NCI-H2196 treated with DMSO at 0.1 percent for 48 hours (cell line): Measurements from ENCODE around the gene FIGNL1.
"Not testable (repeated sequence)": the region's sequence is repeated elsewhere in the genome, so short reads cannot be mapped to it uniquely, and the experiment has no call there.

Experiments used
- DNase-seq: peaks from one replicate; lab custom pipeline; 2025; ENCODE audit not compliant: unreplicated experiment; lab: John Stamatoyannopoulos, UW

The FIGNL1 gene

DNA sequence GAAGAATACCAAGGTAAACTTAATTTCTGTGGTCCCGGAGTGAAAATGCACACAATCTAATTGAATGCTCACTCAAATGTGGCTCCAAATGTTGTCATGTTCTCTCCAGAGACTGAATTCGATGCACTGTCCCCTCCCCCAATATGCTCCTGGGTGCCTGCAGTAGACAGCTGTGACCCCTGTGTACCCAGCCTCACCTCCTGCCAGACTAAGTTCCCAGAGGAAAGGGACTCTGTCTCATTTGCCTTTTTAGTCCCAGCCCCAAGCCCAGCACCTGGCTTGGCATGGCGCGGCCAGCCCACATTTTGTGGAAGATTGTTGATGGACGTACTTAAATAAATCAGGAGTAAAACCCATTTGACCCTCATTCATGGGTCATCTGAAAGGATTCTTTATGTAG is 21.8 kb upstream of the FIGNL1 start:
- no peak for DNase-seq

DNA sequence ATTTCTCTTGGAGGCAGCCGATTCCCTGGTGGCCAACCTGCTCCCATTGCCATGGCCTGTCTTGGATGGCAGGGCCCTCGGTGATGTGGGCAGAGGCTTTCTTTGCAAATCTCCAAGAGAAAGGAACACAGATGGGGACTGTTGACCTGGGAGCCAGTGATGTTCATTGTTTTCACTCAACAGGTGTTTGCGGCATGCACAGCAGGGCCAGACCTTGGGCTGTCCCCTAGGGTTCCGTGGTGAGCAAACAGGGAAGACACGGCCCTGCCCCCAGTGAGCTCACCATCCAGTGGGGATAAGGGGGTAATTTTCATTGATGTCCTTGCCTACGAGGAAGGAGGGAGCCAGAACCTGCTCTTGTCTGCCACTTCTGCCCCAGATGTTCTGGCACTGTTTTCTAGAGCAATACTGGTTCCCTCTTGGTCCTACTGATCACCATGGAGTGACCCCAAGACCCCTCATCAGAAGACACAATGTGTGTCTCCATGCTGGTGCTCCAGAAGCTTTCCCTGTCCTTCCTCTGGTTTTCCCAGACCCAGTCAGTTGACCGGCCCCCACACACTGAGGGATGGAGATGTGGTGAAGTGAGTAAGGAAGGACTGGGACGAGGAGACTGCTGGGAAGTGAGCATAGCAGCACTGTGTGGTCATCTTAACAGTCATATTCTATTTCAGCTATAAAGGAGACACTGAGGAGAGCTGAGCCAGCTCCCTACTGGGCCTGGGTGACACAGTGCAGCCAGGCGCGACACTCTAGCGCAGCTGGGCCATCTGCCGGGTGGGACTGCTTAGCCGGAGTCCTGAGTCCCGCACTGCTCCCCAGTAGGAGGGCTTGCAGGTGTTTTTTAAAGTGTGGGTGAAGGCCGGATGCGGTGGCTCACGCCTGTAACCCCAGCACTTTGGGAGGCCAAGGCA is 20.4 kb upstream of the FIGNL1 start:
- DNase-seq: no peak

DNA sequence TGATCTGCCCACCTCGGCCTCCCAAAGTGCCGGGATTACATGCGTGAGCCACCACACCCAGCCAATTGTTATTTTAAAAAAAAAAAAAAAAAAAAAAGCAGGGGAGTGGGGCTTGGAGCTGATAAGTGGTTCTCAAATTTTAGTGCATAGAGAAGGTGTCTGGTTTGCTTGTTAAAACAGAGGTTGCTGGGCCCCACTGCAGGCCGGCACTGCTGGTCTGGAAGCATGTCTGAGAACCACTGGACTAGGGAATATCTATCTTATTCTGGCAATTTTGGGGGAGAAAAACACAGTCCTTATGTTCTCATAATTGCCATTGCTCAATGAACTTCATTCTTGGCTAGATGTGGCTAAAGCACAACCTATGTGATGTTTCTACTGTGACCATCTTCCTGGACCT is 19.0 kb upstream of the FIGNL1 start:
- DNase-seq: no peak

DNA sequence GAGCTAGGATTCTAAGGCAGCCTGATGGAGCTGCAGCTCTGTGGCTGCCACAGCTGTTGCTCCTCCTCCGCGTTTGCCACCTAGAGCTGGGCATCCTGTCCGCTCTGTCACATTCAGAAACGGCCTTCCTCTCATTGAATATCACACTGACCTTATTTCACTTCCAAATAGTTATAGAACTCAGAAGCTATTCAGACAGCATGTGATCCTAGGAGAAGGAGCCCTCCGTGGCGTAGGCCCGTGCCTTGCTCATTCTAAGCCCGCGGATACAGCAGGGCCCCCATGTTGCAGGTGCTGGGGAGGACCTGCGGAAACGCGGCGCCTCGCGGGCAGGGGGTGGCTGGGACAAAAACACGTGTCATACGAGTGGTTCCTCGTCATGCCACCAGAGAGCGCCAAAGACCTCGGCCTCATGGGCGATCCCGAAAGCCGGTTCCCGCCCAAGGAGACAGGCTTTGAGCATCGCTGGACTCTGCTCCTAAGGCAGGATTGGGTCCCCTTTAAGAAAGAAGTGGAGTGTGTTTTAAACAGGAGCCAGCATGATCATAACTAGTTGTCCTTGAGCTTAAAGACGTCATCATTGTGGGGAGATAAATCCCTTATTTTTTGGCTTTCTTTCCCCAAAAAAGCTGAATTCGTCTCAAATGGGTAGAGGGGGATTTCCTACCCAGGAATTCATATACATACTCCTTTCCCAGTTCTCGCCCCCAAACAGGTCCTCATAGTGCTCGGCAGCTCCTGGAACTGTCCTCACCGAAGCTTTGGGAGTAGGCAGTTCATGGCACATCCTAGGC is 17.9 kb upstream of the FIGNL1 start:
- DNase-seq: peak; percentile 48

DNA sequence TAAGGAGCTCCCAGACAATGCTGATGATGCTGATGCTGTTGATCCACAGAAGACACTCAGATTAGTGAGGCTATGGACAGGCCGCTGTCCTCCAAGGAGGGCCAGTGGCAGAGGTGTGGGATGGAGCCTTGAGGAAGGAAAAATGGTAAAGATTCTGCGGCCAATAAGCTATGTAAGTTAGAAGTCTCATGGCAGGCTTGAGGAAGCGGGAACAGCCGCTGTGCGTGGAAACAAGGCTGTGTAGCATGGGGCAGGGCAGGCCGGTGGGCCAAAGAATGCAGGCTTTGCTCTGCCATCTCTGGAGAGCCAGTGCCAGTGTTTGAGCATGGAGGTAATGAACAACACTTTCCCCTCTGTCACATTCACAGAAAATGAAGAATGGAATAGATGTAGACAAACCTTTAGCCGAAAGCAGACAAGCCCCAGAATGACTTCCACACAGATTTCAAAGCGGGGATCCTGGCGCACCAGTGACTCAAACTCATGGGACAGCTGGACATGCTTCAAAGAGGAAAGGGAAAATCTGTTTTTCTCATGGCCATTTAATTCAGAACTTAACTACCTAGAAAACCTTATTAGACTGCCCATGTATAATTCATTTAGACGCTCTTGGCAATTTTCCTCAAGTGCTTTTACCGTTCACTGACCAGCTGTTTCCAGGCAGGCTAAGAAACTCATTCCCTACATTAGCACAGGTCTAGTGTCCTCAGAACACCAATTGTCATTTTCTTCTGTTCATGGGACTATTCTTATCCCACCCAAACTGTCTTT is 16.9 kb upstream of the FIGNL1 start:
- no peak for DNase-seq

DNA sequence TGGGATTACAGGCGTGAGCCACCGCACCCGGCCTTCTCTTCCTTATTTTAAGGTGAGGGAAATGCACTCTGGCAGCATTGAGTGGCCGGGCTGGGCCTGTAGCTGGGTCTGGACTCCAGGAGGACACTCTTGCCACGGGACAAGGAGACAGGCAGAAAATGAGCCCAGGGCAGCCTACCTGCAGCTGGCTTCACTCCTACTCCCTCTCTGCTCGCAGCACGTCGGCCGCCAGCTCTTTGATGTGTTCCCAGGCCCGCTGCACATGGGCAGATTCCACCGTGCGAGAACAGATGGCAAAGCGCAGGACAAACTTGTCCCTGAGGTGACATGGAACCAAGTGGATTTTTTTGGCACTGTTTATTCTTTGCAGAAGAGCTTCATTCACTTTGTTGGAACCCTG is 12.9 kb upstream of the FIGNL1 start:
- no peak for DNase-seq

DNA sequence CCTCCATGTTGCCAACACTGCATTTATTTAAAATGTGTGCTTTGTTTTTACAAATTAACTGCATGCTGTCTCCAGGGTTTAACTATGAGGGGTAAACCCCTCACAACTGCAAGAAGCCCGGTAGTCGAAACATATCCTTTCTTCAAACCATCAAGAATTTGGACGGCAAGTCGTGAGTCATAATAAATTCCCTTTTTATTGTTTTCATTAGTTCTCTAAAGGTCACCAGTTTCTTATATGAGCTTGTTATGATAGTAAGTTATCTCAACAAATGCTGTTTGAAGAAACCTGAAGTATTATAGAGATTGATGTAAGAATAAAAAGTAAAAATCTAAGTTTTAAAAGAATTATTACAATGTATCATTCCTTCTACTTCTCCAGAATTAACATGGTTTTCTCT is 12.2 kb upstream of the FIGNL1 start:
- no peak for DNase-seq

DNA sequence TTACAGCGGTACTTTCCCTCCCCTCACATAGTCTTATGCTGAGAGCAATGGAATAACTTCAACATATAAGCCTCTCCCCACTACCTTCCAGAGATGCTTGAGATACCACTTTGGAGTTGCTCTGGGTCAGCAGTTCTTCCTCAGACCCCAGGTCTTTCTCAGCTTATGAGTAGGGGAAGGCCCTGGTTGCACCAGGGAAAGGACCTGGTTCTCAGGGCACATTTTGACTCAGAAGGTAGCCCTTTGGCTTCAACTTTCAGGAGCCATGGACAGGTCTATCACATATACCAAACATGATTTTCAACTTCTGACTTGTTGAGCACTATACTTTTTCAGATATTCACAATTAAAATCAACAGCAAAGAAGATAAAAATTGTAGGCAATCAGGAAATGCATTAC is 11.5 kb upstream of the FIGNL1 start:
- no peak for DNase-seq

DNA sequence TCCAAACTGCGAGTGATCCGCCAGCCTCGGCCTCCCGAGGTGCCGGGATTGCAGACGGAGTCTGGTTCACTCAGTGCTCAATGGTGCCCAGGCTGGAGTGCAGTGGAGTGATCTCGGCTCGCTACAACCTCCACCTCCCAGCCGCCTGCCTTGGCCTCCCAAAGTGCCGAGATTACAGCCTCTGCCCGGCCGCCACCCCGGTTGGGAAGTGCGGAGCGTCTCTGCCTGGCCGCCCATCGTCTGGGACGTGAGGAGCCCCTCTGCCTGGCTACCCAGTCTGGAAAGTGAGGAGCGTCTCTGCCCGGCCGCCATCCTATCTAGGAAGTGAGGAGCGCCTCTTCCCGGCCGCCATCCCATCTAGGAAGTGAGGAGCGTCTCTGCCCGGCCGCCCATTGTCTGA is 9.0 kb upstream of the FIGNL1 start:
- not testable (repeated sequence) for DNase-seq

DNA sequence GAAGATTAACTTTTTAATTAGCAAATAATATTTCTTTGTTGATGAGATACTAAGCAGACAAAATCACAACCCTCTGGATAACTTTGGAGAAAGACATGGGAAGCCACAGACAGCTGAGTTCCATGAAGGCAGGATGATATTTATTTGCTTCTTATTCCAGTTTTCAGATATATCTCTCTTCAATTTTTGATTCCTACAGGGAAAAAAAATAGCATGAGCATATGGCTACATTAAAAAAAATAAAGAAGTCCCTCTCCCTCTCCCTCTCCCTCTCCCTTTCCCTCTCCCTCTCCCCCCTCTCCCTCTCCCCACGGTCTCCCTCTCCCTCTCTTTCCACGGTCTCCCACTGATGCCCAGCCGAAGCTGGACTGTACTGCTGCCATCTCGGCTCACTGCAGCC is 8.5 kb upstream of the FIGNL1 start:
- not testable (repeated sequence) for DNase-seq

DNA sequence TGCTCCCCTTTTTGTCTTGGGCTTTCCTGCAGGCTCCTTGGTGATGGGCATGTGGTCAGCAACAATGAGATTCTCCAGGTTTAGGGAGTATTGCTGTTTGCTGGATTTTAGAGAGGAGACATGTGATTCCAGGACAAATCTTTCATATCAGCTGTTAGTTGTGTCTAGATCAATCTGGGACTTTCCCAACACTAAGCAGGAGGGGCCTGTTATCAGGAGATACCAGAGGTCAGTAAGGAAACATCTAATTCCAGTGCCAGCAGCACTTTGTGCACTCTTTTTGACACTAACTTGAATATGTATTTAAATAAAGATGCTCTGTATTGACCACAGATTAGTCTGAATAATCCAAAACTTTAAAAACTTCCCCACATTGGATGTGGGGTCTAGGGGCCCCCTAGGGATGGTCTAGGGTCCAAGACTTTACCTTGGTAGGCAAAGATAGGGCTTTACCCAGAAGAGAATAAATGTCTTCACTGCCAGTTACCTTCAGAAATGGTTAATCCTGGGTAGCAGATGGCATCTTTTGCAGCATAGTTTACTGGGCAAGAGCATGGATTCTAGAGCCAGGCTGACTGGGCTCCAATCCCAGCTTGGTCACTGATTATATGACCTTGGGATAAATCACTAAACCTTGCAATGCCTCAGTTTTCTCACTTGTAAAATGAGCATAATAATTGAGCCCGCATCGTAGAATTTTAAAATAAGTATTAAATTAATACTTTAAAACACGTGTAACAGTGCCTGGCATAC is 6.4 kb upstream of the FIGNL1 start:
- DNase-seq: no peak

DNA sequence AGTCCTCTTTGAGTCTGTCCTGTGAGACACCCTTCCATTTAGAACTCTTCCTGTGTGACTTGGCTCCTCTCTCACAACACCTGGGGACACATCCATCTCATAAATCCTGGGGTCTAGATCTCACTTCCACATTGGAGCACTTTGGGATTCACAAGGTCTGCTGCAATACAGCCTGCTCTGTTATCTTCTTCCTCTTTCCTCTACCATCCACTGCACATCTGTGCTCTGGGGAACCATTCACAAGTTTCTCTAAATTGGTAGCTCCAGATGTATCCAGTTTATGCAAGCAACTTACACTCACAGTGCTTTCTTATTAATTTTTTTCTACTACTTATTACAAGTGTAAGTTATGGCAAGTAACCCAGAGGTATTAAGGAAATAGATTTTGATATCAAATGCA is 5.5 kb upstream of the FIGNL1 start:
- no peak for DNase-seq

DNA sequence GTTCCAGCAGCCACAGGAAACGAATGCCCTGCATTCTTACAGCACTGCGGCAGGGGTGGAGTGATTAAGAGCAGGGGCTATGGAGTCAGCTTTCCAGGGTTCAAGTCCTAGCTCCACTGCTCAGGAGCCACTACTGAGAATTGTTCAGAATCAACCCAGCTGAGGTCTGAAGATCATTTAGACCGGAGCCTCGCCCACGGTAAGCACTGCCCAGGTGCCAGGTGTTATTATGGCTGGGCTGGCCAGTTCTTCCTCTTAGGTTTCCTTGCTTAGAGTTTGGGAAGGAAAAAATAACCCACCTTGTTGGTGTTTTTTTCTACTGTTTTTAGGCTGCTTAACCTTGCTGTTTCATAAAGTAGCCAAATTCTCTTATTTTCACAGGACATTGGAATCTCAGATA is 4.8 kb upstream of the FIGNL1 start:
- DNase-seq: no peak

DNA sequence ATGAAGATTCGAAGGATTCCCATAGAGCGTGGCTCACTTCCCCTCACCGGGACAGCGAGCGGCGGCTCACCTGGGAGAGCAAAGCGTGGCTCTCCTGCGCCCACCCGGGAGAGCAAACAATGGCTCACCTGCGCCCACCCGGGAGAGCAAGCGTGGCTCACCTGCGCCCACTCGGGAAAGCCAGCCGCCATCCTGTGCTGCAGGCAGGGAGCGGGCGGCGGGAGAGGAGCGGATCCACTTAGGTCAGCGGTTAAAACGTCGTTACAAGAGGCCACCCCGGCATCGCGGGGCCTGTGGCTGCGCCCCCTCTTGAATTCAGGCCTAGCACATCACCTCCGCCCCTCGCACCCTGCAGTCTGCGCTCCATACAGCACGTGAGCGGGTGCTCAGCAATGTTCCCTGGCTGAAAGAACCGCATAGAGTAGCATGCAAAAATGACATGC is 461 bp upstream of the FIGNL1 start:
- no peak for DNase-seq

DNA sequence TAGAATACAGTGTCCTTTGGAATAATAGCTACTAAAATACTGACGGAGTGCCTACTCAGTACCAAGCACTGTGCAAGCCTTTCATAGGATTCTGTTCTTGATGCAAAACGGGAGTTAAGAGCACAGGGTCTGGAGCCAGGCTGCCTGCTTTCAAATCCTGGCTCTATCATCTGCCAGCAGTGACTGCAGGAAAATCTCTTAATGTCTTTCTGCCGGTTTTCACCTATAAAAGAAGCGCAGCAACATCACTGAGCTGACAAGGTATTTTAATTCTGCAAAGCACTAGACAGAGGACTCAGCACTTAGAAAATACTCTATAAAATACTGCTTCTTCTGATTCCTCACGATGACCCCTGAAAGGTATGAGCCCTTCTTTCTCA is 659 bp downstream of the FIGNL1 start:
- no peak for DNase-seq

DNA sequence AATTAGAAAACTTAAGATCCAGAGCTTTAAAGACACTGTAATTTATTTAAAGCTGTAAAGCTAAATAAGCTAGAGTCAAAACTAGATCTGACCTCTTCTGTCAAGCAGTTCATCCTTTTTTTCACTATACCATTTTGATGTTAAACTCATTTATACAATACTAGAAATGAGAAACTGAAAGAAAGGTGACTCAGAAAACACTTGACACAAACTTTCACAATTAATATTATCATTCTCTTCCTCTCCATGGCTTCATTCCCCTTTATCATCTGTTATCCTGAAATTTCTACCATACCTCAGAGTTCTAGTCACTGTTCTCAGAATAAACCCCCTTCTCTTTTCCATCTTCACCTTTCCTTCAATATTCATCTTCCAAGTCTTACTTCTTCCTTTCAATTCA is 1.3 kb downstream of the FIGNL1 start:
- no peak for DNase-seq

DNA sequence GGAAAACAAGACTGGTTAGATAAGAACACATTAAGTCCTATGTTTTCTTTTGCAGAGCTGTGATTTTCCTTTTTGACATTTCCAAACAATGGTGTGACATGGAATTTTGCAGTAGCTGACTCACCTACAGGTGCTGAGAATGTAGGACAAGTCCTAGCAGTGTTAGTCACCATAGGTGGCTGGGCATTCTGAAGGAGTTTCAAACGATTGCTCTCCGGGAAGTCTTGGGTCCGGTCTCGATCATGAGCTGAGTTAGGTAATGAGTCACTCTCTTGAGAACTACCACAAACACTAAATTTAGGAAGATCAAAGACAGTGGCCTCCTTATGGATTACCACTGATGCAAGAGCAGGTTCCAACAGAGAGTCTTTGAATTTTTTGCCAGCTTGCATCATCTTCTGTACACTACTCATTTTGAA is 3.6 kb downstream of the FIGNL1 start:
- DNase-seq: no peak

DNA sequence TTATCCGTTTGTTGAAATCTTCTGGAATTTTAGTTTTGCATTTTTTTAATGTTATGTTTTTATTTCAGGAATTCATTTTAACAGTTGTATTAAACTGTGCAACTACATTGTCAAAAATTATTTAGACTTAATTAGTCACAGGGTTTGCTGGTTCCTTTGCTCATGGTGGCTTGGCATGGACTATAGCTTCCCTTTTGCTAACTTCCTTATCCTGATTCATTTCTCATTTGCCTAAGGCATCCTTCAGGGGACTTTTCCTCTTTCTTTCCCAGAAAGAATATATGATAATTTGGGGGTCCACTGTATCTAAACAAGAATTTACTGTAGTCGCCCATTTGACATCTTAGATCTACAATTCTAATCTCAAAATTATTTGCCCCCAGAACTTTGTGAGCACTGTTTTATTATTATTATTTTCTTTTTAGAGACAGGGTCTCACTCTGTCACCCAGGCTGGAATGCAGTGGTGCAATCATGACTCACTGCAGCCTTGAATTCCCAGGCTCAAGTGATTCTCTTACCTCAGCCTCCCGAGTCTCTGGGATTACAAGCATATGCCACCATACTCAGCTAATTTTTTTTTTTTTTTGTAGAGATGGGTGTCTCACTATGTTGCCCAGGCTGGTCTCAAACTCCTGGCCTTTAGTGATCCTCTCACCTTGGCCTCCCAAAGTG is 13.9 kb downstream of the FIGNL1 start:
- no peak for DNase-seq

DNA sequence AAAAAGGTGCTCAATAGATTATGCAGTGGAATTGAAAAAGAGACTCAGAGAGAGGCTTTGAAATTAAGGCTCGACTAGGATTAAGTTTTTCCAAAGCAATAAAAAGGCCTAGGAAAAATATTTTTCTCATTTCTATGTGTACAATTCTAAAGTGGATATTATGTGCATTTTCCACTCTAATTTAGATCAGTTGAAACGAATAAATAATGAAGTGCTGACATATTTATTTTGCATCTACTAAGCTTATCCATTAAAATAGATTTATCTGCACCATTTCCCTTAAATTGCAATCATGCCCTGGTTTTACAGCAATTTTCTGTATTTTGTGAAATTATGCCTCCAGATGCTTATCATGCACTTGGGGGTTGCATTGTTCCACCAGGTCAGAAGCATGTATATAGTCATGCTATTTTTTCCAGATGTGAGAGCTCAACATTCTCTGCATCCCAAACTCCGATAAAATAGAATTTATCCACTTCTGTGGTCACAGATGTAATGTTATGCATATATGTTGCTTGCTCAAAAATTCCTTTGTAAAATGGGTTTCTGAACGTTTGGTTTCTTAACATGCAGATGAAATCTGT is 18.3 kb downstream of the FIGNL1 start:
- no peak for DNase-seq

DNA sequence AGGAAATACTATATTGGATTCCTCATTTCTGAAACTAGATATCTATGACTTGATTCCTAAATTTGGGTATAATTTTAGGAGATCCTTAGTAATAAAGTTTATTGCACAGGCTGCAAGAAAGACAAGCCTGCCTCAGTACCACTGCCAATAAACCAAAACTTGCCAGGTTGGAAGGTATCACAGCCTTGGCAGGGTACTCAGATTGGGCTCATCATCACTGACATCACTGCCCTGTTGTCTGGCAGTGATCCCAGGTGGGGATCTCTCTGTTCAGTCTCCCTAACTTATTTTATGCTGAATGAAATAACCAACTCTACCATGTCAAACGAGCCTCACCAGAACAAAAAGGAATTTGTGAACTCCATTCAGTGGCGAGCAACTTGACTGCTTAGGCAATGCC is 18.8 kb downstream of the FIGNL1 start:
- DNase-seq: no peak
